GM12874 (cell line): Measurements from ENCODE around the gene NXPH4.

Experiments
- TF ChIP-seq, protein P1 (sequence below): IDR thresholded peaks from 2 replicates; pipeline ENCODE4 v1.5.1; 2011; ENCODE audit warnings: low read depth, mild to moderate bottlenecking, control low read depth, low read length, moderate library complexity; ENCODE audit not compliant: insufficient read depth

The NXPH4 gene

DNA sequence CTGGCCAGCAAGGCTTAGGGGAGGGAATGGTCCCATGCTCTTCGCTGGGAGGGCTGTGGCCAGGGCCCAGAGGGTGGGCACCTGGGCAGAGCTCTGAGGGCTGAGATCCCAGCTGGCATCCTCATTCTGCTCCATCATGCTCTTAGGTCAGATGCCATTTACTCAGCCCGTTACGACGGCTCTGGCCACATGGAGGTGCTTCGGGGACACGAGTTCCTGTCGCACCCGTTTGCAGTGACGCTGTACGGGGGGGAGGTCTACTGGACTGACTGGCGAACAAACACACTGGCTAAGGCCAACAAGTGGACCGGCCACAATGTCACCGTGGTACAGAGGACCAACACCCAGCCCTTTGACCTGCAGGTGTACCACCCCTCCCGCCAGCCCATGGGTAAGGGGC is 38.4 kb upstream of the NXPH4 start:
- TF ChIP-seq, protein P1, sequence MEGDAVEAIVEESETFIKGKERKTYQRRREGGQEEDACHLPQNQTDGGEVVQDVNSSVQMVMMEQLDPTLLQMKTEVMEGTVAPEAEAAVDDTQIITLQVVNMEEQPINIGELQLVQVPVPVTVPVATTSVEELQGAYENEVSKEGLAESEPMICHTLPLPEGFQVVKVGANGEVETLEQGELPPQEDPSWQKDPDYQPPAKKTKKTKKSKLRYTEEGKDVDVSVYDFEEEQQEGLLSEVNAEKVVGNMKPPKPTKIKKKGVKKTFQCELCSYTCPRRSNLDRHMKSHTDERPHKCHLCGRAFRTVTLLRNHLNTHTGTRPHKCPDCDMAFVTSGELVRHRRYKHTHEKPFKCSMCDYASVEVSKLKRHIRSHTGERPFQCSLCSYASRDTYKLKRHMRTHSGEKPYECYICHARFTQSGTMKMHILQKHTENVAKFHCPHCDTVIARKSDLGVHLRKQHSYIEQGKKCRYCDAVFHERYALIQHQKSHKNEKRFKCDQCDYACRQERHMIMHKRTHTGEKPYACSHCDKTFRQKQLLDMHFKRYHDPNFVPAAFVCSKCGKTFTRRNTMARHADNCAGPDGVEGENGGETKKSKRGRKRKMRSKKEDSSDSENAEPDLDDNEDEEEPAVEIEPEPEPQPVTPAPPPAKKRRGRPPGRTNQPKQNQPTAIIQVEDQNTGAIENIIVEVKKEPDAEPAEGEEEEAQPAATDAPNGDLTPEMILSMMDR, result no peak

DNA sequence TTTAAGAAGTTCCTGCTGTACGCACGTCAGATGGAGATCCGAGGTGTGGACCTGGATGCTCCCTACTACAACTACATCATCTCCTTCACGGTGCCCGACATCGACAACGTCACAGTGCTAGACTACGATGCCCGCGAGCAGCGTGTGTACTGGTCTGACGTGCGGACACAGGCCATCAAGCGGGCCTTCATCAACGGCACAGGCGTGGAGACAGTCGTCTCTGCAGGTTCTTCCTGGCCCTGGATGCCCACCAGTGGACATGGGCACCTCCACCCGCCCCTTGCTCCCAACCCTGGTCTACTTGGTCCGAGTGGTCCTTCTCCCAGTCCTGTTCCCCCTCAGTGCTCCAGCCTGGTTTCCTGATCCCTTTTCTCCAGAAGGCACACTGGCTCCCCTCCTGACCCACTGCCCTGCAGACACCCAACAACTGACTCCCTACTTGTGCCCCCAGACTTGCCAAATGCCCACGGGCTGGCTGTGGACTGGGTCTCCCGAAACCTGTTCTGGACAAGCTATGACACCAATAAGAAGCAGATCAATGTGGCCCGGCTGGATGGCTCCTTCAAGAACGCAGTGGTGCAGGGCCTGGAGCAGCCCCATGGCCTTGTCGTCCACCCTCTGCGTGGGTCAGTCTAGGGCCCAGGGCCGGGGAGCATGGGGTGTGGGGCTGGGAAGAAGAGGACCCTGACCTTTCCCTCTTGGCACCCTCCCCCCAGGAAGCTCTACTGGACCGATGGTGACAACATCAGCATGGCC is 37.1 kb upstream of the NXPH4 start:
- TF ChIP-seq, protein P1, result no peak

- TF ChIP-seq, protein P1, result no peak
Observed at GRCh38 chr12:57180321-57180989, 36.1 kb upstream of the NXPH4 start.

GRCh38 chr12:57181072-57181471 is 35.5 kb upstream of the NXPH4 start:
- TF ChIP-seq, protein P1, result no peak

GRCh38 chr12:57181561-57182155 is 34.9 kb upstream of the NXPH4 start:
- TF ChIP-seq, protein P1, result no peak

- TF ChIP-seq, protein P1, result peak; percentile 94
Observed at GRCh38 chr12:57182918-57183575, 33.5 kb upstream of the NXPH4 start.
